HTERT RPE-1 (cell line): ENCODE measurements around the gene OGG1.
"Not testable (repeated sequence)": the region's sequence is repeated elsewhere in the genome, so short reads cannot be mapped to it uniquely, and the experiment has no call there.

Experiments used
- in situ Hi-C: fragments of 300-500 bp; cut with MboI; formaldehyde crosslinking; loops from 4 replicates; pipeline ENCODE4 v1.14.3; 2020; ENCODE audit warnings: low sequenced_read_pairs

The OGG1 gene

DNA sequence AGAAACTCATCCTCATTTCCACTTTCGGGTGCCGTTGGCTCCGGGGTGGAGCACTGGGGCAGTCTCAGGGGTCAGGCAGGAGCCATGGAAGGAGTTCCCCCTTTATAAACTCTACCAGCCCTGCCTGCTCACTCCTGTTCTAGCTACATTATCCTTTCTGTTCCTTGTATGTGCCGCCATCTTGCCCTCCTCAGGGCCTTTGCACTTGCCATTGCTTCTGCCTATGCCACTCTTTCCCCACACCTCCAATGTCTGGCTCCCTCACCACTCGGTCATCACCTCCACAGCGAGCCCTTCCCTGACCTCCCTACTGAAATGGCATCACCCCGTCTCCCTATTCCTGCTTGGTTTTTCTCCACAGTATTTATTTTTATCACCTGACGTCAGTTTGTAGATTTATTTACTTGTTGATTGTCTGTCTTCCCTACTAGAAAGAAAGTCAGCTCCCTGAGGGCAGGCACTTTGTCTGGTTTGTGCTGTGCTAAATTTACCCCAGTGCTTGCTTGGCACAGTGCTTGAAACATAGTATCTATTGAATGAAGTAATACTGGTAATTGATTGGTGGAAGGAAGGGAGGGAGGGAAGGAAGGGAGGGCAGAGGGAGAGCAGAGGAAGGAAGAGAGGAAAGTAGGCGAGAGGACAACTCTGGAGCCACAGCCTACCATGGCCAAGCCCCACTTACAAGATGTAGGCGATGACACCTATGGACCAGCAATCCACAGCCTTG, 11.2 kb downstream of the OGG1 start:
- in situ Hi-C loops: no loop called here

DNA sequence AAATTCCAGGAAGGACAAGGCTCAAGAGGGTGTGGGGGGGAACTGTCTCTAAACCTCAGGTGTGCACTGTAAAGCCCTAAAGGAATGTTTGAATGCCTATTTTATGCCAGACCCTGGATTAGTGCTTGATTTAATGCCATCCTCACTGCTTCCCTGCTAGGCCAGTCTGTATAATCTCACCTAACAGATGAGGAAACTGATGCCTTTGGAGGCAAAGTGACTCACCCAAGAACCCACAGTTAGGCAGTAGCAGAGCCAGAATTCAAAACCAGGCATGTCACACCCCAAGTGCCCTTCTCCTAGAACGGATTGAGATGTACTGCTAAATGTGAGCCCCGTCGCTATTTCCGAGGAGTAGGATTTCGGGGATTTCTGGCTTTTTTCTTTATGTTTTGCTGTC, 12.2 kb downstream of the OGG1 start:
- in situ Hi-C loops: no loop called here

DNA sequence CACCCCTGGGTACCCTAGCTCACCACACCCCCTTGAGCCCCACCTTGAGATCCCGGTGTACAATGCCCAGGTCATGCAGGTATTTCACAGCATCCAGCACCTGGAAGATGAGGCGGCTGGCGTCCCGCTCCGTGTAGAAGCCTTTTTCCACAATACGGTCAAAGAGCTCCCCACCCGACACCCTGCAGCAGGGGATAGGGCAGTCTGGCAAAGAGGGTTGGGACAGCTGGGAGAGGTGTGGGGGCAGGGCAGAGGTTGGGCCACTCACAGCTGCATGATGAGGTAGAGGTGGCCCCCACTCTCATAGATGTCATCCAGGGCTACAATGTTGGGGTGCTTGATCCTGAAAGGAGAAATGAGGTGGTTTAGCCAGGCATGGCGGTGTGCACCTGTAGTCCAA, 13.1 kb downstream of the OGG1 start:
- in situ Hi-C loops: no loop called here

DNA sequence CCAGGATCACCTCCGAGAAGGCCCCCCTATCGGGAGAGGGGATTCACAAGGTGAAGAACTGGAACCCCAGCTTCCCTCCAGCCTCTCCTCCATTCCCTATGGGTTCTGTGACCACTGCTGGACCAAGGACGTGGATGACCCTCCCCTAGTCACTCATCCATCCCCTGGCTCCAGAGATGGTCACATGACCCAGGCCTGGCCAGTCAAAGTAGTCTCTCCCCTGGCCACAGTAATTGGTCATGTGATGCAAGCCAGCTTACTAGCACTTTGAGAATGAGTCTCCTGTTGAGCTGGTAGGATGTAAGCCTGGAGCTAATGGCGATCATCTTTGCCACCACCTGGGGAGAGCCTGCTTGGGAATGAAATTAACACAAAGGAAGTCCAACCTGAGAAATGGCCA, 16.1 kb downstream of the OGG1 start:
- in situ Hi-C loops: no loop called here

DNA sequence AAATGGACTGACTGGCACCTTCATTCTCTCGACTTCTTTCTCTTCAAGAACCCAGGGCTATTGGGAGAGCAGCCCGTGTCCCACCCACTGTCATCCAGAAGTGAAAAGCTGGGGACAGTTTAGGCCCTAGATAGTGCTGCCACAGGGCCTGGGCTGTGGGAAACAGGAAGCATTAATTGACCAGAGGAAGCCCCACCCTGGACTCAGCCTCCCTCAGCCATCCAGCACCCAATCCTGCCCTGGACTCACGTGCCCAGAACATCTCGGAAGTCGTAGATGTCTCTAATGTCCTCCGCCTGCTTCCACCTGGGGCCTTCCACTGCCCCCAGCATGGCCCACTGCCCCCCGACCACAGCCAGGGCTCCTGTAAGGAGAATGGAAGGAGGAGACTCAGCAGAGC, 17.7 kb downstream of the OGG1 start:
- in situ Hi-C loops: no loop called here

DNA sequence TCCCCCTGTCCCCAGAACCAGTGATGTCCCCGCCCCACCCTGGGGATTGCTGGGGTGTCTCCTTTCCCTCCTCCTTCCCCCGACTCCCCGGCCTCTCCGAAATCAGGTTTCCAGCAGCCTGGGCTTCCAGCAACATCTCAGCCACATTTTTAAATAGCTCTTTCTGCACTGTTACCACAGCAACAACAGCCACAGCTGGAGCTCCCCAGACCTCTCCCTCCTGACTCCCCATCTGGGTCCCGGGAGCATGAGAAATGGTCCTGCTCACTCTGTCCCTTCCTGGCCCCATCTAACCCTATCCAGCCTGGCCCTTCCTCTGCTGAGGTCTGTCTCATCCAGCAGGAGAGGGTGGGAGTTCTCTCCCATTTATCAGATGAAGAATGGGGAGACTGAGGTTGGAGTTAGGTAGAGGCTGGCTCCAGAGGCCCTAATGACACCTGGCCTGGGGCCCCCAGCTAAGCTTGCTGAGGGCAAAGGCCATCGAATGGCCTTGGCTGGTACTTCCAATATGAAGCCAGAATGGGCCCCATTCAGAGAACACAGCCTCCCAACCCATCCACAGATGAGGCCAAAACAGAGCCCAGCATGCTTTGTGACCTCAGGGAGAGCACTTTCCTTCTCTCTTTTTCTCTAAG, 18.5 kb downstream of the OGG1 start:
- in situ Hi-C loops: no loop called here

DNA sequence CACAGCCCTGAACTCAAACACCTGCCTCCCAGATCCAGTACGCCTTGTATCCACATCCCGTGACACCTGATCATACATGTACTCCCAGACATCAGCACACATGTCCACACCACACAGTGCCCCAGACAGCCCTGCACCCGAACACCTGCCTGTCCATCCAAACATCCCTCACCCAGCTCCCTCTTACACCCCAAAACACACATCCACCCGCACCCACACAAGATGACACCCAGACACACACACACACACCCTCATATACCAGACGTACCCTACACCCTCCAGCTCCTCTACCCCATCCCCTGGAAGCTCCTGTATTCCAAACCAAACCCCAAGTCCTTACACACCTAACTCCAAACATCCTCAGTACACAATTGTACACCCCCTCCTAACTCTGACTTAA, 19.3 kb downstream of the OGG1 start:
- in situ Hi-C loops: no loop called here

DNA sequence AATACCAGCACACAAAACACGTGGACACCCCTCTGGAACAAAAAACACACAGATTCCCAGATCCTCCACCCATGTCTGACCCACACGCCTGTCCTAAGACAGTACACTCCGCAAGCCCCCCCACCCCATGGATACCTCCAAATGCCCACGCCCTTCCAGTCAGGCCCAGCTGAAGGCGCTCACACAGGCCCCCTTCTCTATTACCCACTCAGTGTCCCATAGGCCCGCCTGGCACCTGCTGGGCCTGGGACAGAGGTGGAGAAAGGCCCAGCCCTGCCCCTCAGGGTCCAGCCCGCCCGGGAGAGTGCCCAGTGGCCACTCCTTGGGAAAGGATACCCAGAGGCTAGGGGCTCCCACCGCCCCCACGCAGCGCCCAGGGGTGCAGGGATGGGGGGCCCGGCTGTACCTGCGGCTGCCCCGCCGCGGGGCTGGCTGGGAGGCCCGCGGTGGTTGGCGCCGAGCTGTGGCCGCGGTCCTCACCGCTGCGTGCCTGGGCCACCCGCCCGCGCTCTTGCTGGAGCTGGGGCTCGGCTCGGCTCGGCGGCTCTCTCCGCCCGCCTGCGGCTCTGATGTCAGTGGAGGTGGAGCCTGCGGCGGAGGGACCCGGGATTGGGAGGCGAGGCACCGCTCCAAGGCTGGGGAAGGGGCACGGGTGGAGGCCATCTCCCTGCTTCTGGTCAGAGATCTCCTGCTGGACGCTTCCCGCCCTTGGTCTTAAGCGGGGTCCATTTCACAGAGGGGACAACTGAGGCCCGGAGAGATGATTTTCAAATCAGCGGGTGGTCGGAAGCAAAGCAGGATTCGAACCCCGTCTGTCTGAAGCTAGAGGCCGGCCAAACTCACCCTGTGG, 19.9 kb downstream of the OGG1 start, which contains the start of gene CAMK1:
CAMK1 (minus strand) TSS at position 522 of the 850 bp plus-strand sequence. CDS start 2,198 bp downstream, outside the sequence.
- in situ Hi-C loops: no loop called here

DNA sequence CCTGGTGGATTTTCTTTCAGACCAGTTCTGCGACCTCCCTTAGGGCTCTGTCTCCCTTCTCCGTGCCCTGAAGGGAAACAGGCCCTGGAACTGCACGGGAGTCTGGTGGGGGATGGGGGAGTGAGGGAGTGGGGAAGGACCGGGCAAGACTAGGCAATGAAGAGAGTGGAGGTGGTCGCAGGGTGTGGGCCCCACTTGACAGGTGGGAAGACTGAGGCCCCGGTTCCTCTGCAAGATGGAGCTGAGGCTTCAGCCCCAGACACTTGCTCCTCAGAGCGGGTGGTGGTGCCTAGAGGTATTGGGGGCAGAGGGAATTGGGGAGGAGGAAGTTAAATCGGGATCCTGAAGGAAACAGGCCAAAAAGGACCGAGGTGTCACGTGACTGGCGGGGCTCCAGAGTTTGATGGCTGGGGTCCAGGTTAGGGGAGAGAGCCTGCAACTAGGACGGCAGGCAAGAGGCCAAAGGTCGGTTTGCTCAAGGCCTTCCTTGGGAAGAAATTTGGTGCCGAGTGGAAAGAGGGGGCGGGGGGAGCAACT, 20.6 kb downstream of the OGG1 start:
- in situ Hi-C loops: no loop called here

DNA sequence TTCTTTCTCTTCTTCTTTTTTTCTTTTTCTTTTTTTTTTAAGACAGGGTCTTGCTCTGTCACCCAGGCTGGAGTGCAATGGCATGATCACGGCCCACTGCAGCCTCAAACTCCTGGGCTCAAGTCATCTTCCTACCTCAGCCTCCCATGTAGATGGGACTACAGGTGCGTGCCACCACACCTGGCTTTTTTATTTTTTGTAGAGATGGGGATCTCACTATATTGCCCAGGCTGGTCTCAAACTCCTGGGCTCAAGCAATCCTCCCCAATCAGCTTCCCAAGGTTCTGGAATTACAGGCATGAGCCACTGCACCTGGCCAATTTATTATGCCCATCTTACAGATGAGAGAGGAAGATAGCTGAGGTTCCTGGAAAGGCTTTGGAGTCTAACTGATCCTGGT, 21.3 kb downstream of the OGG1 start:
- in situ Hi-C loops: not testable (repeated sequence)

DNA sequence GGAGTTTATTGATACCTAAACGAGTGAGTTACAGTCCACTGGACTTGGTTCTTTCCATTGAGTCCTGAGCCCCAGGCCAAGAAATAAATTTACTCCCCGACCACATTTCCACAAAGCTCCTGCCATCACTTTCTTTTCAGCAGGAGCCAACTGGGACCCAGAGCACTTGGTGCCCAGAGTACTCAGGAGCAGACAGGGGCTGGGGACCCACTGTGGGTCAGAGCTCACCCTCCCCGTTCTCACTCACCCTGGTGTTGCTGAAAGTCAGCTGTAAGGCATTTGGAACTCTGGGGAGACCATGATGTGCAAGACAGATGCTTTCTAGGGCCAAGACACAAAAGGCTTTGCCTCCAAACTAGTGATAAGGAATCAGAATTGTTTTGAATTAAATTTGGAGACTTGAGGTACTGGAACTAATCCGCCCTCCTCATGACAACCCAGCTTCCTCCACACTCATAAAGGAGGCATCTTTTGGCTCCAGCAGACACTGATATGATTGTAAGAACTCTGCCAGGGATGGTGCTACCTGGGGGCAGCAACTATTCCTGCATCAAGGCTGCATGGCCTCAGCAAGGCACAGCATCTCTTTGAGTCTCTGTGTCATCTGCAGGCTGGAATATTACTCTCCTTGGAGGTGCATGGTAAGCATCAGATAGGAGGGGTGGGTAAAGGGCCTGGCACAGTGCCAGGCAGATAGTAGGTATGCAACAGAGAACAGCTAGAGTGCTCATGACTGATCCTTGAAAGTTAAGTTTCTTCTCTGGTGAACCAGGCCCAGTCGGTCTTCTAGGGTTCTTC, 27.3 kb downstream of the OGG1 start:
- in situ Hi-C loops: no loop called here

DNA sequence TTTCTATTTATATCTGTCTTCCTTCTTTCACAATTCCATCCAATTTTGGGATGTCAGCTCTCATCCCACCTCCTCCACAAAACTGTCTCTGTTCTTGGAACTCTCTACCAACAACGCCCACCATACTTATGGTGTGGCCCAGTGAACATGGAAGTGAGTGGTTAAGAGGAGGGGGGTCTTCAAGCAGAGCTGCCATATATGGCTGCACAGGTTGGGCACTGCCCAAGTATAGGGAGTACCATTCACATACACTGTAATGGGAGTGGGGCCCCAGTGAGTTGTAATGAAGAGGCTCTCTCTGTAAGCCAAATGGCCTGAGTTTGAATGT, 27.9 kb downstream of the OGG1 start:
- in situ Hi-C loops: no loop called here

DNA sequence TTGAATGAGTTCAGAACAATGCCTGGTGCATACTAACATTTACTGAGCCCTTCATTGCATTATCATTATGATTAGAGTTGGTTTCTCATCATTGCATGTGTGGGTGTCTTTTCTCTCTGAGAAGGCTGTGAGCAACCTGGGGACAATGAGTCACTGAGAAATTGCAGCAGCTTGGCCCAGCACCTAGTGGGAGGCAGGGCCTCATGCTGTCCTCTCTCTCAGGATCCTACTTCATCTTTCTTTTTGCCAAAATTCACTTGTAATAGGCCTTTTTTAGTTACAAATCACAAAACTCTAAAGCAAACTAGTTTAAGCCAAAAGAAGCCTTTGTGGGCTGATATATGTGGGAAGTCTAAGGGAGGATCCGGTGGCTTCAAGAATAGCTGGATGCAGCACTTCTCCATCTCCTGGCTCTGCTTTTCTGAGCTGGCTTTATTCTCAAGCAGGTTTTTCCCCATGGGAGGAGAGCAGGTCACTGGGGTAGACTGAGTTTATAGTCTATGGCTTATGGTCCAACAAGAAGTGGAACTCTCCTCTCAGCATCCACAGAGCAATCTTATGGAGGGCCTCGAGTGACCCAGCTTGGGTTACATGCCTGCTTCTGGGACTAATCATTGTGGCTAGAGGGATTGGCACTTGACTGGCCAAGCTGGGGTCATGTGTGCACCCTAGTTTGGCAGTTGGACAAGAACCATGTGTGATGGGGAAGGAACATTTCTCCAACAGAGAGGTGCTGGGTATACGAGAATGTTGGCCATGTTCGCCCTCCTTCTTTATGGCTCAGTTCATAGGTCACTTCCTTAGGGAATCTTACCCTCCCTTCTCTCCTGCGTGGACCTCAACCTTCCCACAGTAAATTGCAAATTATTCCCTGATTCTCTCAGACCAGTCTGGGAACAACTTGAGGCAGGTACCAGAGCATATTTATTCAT, 28.7 kb downstream of the OGG1 start:
- in situ Hi-C loops: no loop called here

DNA sequence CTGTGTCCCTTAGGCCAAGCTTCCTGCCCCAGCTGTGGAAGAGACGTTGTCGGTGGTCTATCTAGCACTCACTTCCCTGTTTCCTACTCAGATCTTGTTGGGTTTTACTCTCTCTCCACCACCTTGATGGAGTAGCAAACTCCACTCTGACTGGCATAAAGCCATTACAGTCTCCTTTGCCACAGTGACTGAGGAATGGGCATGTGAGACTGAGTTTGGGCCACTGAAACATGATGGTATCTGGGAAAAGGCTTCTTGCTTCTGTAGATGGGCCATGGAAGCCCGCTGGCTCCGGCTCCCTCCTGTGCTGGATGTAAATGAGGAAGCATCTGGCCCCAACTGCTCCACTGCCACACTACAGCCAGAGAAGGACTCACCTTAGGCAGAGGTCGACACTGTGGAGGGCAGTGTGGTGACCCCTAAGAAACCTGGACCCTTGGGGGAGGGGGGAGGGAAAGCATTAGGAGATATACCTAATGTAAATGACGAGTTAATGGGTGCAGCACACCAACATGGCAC, 29.4 kb downstream of the OGG1 start:
- in situ Hi-C loops: no loop called here

DNA sequence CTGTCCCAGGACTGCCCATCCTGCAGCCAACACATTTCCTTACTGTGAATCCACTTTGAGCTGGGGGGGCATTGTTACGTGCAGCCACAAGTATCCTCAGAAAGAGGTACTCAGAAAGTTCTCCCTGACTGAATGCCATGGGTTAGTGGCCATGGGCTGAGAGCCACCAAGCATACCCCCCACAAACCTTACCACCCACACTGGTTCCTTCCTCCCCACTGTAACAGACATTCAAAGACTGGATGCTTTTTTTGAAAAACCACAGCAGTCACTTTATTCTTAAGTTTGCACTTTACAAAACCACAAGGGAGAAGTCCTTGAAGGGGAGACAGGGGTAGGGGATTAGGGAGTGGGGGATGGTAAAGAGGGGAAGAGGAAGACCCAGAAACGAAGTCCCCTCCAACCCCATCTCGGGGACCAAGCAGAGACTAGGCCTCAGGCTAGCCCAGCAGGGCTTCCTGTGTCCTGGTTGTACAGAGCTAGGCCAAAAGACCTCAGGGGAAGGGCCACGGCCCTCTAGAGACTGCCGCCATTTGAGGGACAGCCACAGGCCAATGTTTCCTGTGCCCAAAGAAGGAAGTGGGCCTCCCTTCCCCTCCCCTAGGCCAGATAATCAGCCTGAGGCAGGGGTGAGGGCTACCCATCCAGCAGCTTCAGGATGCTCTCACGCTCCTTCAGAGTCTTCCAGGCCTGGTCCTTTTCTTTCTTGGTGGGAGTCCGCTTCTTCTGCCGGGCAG, 30.1 kb downstream of the OGG1 start:
- in situ Hi-C loops: no loop called here

DNA sequence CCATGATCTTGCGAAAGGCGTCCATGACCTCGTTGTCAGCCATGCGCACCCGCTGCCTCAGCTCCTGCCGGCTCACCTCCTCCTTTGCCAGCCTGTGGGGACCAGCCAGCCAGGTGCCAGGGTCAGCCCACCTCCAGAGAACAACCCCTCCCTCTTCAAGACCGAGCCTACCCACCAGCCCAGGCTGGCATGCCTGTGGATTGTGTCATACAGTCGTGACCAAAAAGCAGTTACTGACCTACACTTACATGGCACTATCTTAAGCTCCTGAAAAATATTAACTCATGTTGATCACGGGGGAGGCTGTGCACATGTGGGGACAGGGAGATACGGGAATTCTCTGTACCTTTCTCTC, 30.7 kb downstream of the OGG1 start:
- in situ Hi-C loops: no loop called here

DNA sequence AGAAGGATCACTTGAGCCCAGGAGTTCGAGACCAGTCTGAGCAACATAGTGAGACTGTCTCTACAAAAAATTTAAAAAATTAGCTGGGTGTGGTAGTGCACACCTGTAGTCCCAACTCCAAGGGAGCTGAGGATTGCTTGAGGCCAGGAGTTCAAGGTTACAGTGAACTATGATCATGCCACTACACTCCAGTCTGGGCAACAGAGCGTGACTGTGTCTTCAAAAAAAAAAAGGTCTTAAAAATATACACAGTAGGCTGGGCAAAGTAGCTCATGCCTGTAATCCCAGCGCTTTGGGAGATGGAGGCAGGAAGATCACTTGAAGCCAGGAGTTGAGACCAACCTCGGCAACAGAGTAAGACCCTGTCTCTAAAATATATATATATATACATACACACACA, 31.2 kb downstream of the OGG1 start:
- in situ Hi-C loops: no loop called here

DNA sequence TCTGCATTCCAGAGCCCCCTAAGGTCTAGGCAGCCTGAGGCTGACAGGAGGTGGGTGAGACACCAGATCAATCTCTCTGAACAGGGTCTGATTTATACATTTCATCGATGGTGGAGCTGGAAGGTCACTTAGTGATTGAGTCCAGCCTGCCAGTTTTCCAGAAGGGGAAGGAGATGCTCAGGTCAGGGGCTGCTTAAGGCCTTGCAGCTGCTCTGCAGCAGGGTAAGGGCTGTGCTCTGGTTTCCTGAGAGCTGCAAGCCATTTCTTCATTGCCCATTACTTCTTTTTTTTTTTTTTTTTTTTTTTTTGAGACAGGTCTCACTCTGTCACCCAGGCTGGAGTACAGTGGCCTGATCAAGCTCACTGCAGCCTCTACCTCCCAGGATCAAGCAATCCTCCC, 31.8 kb downstream of the OGG1 start:
- in situ Hi-C loops: no loop called here

DNA sequence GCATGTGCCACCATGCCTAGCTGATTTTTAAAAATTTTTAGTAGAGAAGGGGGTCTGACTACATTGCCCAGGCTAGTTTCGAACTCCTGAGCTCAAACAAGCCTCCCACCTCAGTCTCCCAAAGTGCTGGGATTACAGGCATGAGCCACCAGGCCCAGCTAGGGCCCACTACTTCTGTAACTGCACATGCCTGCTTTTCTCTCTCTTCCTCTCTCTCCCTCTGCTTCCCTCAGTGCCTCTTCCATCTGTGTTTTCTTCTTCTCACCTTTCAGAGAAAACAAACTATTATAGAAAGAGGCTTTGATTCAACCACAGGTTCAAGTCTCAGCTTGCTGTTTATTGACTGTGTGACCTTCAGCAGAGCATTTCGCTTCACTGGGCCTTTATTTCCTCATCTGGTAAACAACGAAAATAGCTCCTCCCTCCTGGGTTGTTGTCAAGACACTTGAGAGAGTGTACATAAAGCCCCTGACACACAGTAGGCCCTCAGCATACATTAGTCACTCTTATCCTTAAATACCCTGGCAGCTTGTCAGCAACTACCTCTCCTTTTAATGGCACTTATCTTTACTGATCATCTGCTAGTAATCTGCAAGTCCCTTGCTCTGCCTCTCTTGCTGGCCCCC, 32.3 kb downstream of the OGG1 start:
- in situ Hi-C loops: no loop called here
